C4-2B (cell line): ENCODE data around the gene MAP3K7.

ENCODE experiments used
- ZFX ChIP-seq: fragments of 450-650 bp; IDR thresholded peaks from 2 replicates; pipeline ENCODE4 v1.6.1; 2017
- TF ChIP-seq, protein P1 (sequence below): fragments of 450-650 bp; conservative IDR thresholded peaks from 2 replicates; pipeline ENCODE4 v1.5.1; 2017; ENCODE audit warnings: mild to moderate bottlenecking

GRCh38 chr6:90612313-90612680 lies 25.4 kb upstream of the MAP3K7 start:
- TF ChIP-seq, protein P1, sequence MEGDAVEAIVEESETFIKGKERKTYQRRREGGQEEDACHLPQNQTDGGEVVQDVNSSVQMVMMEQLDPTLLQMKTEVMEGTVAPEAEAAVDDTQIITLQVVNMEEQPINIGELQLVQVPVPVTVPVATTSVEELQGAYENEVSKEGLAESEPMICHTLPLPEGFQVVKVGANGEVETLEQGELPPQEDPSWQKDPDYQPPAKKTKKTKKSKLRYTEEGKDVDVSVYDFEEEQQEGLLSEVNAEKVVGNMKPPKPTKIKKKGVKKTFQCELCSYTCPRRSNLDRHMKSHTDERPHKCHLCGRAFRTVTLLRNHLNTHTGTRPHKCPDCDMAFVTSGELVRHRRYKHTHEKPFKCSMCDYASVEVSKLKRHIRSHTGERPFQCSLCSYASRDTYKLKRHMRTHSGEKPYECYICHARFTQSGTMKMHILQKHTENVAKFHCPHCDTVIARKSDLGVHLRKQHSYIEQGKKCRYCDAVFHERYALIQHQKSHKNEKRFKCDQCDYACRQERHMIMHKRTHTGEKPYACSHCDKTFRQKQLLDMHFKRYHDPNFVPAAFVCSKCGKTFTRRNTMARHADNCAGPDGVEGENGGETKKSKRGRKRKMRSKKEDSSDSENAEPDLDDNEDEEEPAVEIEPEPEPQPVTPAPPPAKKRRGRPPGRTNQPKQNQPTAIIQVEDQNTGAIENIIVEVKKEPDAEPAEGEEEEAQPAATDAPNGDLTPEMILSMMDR, result no peak
- no peak for TF ChIP-seq ZFX
